Measurements from ENCODE around the gene C2CD4A.

The C2CD4A gene

DNA sequence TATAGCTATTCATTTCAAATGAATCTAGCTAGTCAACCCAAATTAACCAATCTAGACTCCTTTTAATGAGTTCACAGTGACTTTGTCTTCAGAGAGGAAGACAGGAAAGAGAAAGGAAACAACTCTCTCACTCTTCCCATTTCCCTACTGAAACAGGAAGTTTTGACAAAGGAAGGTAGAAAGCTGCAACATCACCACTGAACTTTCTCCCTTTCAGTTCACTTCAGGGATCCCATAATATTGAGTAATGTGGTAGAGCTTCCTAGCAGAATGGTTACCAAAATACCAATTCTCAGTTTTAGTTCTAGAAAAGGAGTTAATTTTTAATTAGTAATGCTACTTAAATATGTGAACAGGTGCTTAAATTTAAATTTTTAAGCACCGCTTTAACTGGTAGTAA is 14.1 kb upstream of the C2CD4A start:
- H3K27me3 ChIP-seq (ENCODE audit: insufficient read depth, poor library complexity, severe bottlenecking): no peaks in the 10 kb centered on the region
- DNase-seq (ENCODE audit: low read depth in 1 of 2, low spot score in 1 of 2): no peak
- H3K4me3 ChIP-seq (replicated peaks; ENCODE audit: insufficient read depth, low read length): no peak overlapping the region
- no peak overlapping the region for H3K27ac ChIP-seq (replicated peaks)
- TF ChIP-seq SPI1 (IDR thresholded peaks at IDR 0.05; ENCODE audit: borderline replicate concordance, low read depth): peak; percentile 1; the same call in 1 of the 2 replicates
- no peak for TF ChIP-seq GABPA (IDR thresholded peaks at IDR 0.05; ENCODE audit: low read depth)

DNA sequence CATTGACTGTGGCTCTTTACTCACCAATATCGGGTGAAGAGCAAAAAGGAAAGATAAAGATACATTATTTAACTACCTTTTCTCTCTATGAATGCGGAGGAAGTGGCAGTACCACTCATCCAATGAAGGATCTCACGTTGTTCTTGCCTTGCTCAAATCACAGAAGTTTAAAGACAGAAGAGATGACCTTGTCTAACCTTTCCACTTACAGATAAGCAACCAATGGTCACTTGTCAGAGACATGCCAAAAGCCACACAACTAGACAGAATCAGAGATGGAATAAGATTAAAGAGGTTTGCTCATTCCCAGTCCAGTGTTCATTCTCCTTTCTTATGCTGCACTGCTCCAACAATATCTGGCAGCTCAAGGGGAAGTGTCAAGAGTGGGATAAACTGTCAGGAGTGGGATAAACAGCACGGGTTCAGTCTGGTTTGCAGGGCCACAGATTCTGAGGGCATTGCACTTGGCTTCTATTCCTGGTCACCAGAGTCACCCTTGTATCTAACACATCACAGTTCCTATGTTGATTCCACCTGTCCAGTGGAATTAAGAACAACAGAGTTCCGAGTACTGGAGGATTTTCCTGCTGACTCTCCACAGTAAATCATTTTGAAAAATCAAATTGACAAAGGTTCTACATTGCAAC is 13.2 kb upstream of the C2CD4A start:
- TF ChIP-seq SPI1 (IDR thresholded peaks at IDR 0.05; ENCODE audit: borderline replicate concordance, low read depth) (no peak), GABPA (IDR thresholded peaks at IDR 0.05; ENCODE audit: low read depth) (no peak), POLR2AphosphoS5 (IDR thresholded peaks at IDR 0.05; ENCODE audit: low read depth) (no peak)
- TF ChIP-seq, protein P1, sequence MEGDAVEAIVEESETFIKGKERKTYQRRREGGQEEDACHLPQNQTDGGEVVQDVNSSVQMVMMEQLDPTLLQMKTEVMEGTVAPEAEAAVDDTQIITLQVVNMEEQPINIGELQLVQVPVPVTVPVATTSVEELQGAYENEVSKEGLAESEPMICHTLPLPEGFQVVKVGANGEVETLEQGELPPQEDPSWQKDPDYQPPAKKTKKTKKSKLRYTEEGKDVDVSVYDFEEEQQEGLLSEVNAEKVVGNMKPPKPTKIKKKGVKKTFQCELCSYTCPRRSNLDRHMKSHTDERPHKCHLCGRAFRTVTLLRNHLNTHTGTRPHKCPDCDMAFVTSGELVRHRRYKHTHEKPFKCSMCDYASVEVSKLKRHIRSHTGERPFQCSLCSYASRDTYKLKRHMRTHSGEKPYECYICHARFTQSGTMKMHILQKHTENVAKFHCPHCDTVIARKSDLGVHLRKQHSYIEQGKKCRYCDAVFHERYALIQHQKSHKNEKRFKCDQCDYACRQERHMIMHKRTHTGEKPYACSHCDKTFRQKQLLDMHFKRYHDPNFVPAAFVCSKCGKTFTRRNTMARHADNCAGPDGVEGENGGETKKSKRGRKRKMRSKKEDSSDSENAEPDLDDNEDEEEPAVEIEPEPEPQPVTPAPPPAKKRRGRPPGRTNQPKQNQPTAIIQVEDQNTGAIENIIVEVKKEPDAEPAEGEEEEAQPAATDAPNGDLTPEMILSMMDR (IDR thresholded peaks at IDR 0.05; ENCODE audit: insufficient read depth, low read length): no peak
- TF ChIP-seq, protein P2, sequence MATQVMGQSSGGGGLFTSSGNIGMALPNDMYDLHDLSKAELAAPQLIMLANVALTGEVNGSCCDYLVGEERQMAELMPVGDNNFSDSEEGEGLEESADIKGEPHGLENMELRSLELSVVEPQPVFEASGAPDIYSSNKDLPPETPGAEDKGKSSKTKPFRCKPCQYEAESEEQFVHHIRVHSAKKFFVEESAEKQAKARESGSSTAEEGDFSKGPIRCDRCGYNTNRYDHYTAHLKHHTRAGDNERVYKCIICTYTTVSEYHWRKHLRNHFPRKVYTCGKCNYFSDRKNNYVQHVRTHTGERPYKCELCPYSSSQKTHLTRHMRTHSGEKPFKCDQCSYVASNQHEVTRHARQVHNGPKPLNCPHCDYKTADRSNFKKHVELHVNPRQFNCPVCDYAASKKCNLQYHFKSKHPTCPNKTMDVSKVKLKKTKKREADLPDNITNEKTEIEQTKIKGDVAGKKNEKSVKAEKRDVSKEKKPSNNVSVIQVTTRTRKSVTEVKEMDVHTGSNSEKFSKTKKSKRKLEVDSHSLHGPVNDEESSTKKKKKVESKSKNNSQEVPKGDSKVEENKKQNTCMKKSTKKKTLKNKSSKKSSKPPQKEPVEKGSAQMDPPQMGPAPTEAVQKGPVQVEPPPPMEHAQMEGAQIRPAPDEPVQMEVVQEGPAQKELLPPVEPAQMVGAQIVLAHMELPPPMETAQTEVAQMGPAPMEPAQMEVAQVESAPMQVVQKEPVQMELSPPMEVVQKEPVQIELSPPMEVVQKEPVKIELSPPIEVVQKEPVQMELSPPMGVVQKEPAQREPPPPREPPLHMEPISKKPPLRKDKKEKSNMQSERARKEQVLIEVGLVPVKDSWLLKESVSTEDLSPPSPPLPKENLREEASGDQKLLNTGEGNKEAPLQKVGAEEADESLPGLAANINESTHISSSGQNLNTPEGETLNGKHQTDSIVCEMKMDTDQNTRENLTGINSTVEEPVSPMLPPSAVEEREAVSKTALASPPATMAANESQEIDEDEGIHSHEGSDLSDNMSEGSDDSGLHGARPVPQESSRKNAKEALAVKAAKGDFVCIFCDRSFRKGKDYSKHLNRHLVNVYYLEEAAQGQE (IDR thresholded peaks at IDR 0.05; ENCODE audit: insufficient replicate concordance, low read depth): no peak
- no peaks in the 10 kb centered on the region for H3K27me3 ChIP-seq (ENCODE audit: insufficient read depth, poor library complexity, severe bottlenecking)
- no peak overlapping the region for H3K4me3 ChIP-seq (replicated peaks; ENCODE audit: insufficient read depth, low read length)
- no peak overlapping the region for H3K27ac ChIP-seq (replicated peaks)
- no peak for DNase-seq (ENCODE audit: low read depth in 1 of 2, low spot score in 1 of 2)

DNA sequence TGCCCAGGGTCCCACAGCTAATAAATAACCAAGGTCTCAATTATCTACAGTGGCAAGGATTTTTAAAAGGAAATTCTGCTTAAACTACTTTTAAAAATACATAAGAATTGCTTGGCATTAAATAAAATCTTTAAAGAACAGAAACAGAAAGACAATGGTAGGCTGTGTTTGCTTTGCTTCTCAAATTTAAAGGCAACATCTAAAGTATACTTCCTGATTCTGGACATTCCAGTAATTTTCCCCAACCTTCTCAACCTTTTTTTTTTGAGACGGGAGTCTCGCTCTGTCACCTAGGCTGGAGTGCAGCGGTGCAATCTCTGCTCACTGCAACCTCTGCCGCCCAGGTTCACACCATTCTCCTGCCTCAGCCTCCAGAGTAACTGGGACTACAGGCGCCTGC is 11.8 kb upstream of the C2CD4A start:
- no peaks in the 10 kb centered on the region for H3K27me3 ChIP-seq (ENCODE audit: insufficient read depth, poor library complexity, severe bottlenecking)
- DNase-seq (ENCODE audit: low read depth in 1 of 2, low spot score in 1 of 2): no peak
- H3K4me3 ChIP-seq (replicated peaks; ENCODE audit: insufficient read depth, low read length): no peak overlapping the region
- no peak for TF ChIP-seq GABPA (IDR thresholded peaks at IDR 0.05; ENCODE audit: low read depth)
- TF ChIP-seq, protein P2 (IDR thresholded peaks at IDR 0.05; ENCODE audit: insufficient replicate concordance, low read depth): no peak
- no peak for TF ChIP-seq SPI1 (IDR thresholded peaks at IDR 0.05; ENCODE audit: borderline replicate concordance, low read depth)
- TF ChIP-seq, protein P1 (IDR thresholded peaks at IDR 0.05; ENCODE audit: insufficient read depth, low read length): no peak
- no peak for TF ChIP-seq POLR2AphosphoS5 (IDR thresholded peaks at IDR 0.05; ENCODE audit: low read depth)
- no peak overlapping the region for H3K27ac ChIP-seq (replicated peaks)

DNA sequence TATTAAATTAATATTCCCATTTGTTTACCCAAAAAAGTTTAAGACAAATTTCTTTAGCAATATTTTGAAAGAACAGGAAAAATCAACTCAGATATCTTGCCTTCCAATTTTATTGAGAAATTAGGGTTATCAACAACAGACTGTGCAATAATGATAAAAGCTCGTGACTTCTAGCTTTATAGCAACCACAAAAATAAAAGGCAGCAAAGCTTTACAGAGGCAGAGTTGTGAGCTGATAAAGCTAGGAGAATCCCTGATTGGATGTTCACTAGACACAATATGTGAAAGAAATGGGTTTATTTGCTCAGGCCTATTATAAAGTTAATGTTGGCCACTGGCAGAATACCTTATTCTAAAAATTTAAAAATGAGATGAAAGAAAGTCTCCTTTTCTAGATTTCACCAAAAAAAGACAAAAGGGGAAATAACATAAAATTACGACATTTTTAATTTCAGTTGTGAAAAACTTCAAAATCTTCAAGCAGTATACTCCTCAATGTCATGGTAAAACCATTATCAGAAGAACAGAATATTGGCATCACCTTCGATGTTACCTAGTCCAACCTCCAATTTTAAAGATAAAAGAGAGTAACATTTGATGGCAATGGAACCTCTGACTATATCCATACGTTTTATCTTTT is 9.3 kb upstream of the C2CD4A start:
- TF ChIP-seq, protein P1 (IDR thresholded peaks at IDR 0.05; ENCODE audit: insufficient read depth, low read length): no peak
- TF ChIP-seq GABPA (IDR thresholded peaks at IDR 0.05; ENCODE audit: low read depth) (no peak), POLR2AphosphoS5 (IDR thresholded peaks at IDR 0.05; ENCODE audit: low read depth) (no peak), SPI1 (IDR thresholded peaks at IDR 0.05; ENCODE audit: borderline replicate concordance, low read depth) (no peak)
- TF ChIP-seq, protein P2 (IDR thresholded peaks at IDR 0.05; ENCODE audit: insufficient replicate concordance, low read depth): no peak
- DNase-seq (ENCODE audit: low read depth in 1 of 2, low spot score in 1 of 2): no peak
- Histone ChIP-seq H3K27me3 (ENCODE audit: insufficient read depth, poor library complexity, severe bottlenecking) (no peaks in the 10 kb centered on the region), H3K27ac (replicated peaks) (peak overlapping the region; percentile 27), H3K4me3 (replicated peaks; ENCODE audit: insufficient read depth, low read length) (no peak overlapping the region)

Measured in HL-60 (cell line).